Upper lobe of left lung (tissue), 4 donors: ENCODE data around the gene ERN1.

ENCODE experiments used
- CTCF ChIP-seq, 6 experiments: fragments of 450-650 bp in 4 of 6; fragments of 200-600 bp in 2 of 6; sonication (generic) in 2 of 6; IDR thresholded peaks; one replicate each; pipeline ENCODE4 v1.5.1; 2016 to 2019; ENCODE audit warnings: antibody characterized with exemption in 6 of 6
- EP300 ChIP-seq, 4 donors: sonication (generic); formaldehyde crosslinking; IDR thresholded peaks; one replicate each; pipeline ENCODE4 v1.5.1; 2017; ENCODE audit warnings: antibody characterized with exemption in 4 of 4, control low read depth in 2 of 4

- TF ChIP-seq EP300 (IDR thresholded peaks at IDR 0.05), result no peak
- no peak for TF ChIP-seq CTCF (IDR thresholded peaks at IDR 0.05)
Measured at GRCh38 chr17:64125937-64126336, 4.0 kb downstream of the ERN1 start.
